K562 (cell line): ENCODE measurements around the gene TMEM63C.

Source experiments
- CTCF ChIP-seq, 3 experiments: IDR thresholded peaks in 2 of 3; conservative IDR thresholded peaks in 1 of 3; 2 replicates each; pipeline ENCODE4 v1.5.1; 2011 to 2012; ENCODE audit warnings: low read length in 3 of 3, mild to moderate bottlenecking in 3 of 3, control low read depth in 2 of 3, improper control_type of control experiment in 1 of 3, inconsistent platforms in 1 of 3, low read depth in 1 of 3, mixed read lengths in 1 of 3, moderate library complexity in 1 of 3; ENCODE audit not compliant: insufficient read depth in 2 of 3
- GMEB1 ChIP-seq: fragments of 250-450 bp; sonication (Bioruptor Pico); IDR thresholded peaks from 2 replicates; pipeline ENCODE4 v1.4.0; 2020; ENCODE audit warnings: mild to moderate bottlenecking
- KLF1 ChIP-seq: fragments of 450-650 bp; IDR thresholded peaks from 2 replicates; pipeline ENCODE4 v1.6.1; 2016; ENCODE audit warnings: missing genetic modification characterization, missing compliant biosample characterization
- NR2F6 ChIP-seq: fragments of 450-650 bp; formaldehyde crosslinking; IDR thresholded peaks from 2 replicates; pipeline ENCODE4 v1.4.0; 2020; ENCODE audit warnings: mild to moderate bottlenecking
- RCOR1 ChIP-seq, 2 experiments: IDR thresholded peaks; 2 replicates each; pipeline ENCODE4 v1.6.1; 2012; ENCODE audit warnings: low read depth in 2 of 2, low read length in 2 of 2, borderline replicate concordance in 1 of 2, improper control_type of control experiment in 1 of 2
- ZNF561 ChIP-seq: fragments of 450-650 bp; formaldehyde crosslinking; conservative IDR thresholded peaks from 2 replicates; pipeline ENCODE4 v1.4.0; 2020; ENCODE audit warnings: mild to moderate bottlenecking, moderate library complexity

DNA sequence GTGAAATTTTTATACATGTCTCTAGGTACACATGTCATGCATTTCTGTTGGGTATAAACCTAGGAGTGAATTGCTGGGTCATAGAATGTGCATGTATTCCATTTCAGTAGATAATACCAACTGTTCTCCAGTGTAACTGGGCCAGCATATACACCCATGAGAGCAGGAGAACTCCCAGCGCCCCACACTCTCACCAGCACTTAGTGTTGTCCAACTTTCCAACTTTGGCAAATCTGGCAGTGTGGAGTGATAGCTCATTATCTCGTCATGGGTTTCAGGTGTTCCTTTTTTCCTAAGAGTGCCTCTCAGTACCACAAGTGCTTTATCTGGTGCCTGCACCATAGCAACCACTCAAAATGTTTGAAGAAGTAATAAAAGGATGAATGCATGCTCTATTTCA is 49.3 kb downstream of the TMEM63C start:
- TF ChIP-seq RCOR1 (IDR thresholded peaks at IDR 0.05; ENCODE audit: borderline replicate concordance in 1 of 2, low read depth in 2 of 2, low read length in 2 of 2) (no peak), NR2F6 (CRISPR knock-in tag) (no peak), GMEB1 (CRISPR knock-in tag) (no peak), CTCF (IDR thresholded peaks at IDR 0.05 in 2 of 3, conservative IDR thresholded peaks at IDR 0.05 in 1 of 3; ENCODE audit: insufficient read depth in 2 of 3, low read depth in 1 of 3, low read length in 3 of 3) (no peak), KLF1 (tag) (no peak), ZNF561 (no peak)
